Adrenal gland (tissue), 12 donors: ENCODE data around the gene TBC1D22A. TPM values are rescaled to one million over a fixed set of nuclear protein-coding genes. Genes with fewer than 3 reads are reported as not detected.

Experiments used
- DNase-seq, 7 donors: peaks; one replicate each; pipeline ENCODE4 v3.0.0-alpha.2; 2019 to 2020
- H3K27ac ChIP-seq, 5 donors: fragments of 200-600 bp; sonication (generic) in 4 of 5; 1 replicate in 3 of 5; 2 replicates in 2 of 5; pipeline versions ENCODE4 v1.5.1 to v1.8.0; 2016 to 2020; ENCODE audit warnings: mild to moderate bottlenecking in 1 of 5
- H3K27me3 ChIP-seq: fragments of 200-600 bp; 2 replicates; pipeline ENCODE4 v1.8.0; 2021
- H3K36me3 ChIP-seq, 2 donors: fragments of 200-600 bp; replicated peaks in 1 of 2; 1 replicate in 1 of 2; 2 replicates in 1 of 2; pipeline versions ENCODE4 v1.5.1 to v1.8.0; 2018 to 2022
- H3K4me1 ChIP-seq, 2 donors: fragments of 200-600 bp; replicated peaks in 1 of 2; 1 replicate in 1 of 2; 2 replicates in 1 of 2; pipeline versions ENCODE4 v1.5.1 to v1.8.0; 2018 to 2021
- H3K4me3 ChIP-seq, 4 donors: fragments of 200-600 bp; sonication (generic) in 3 of 4; one replicate each; pipeline ENCODE4 v1.5.1; 2016 to 2018
- H3K9me3 ChIP-seq, 3 donors: fragments of 200-600 bp; sonication (generic) in 1 of 3; replicated peaks in 1 of 3; 1 replicate in 2 of 3; 2 replicates in 1 of 3; pipeline versions ENCODE4 v1.5.1 to v1.8.0; 2016 to 2021
- CTCF ChIP-seq, 6 experiments: fragments of 450-650 bp in 4 of 6; fragments of 200-600 bp in 2 of 6; sonication (generic) in 1 of 6; IDR thresholded peaks; 1 replicate in 5 of 6; 2 replicates in 1 of 6; pipeline versions ENCODE4 v1.5.1 to v1.8.0; 2016 to 2021; ENCODE audit warnings: antibody characterized with exemption in 6 of 6, mild to moderate bottlenecking in 2 of 6, moderate library complexity in 1 of 6
- POLR2A ChIP-seq, 2 donors: fragments of 450-650 bp; IDR thresholded peaks; one replicate each; pipeline ENCODE4 v1.6.1; 2017; ENCODE audit warnings: antibody characterized with exemption in 2 of 2, mild to moderate bottlenecking in 2 of 2, moderate library complexity in 1 of 2
- WGBS, 4 donors: extraction: QIAGEN DNeasy Blood & Tissue Kit in 2 of 4; methylation state at CpG; one replicate each; pipeline versions ENCODE4 v1.1.5 to v1.1.7; 2013 to 2017; 5-methylcytosine and 5-hydroxymethylcytosine counted together
- intact Hi-C, 2 donors: fragments of 100-400 bp; cut with DNase I; formaldehyde crosslinking; loops; one replicate each; pipeline versions ENCODE4 v1.14.1 to v1.15.0; 2022 to 2023
- polyA plus RNA-seq, 3 donors: library from polyadenylated mRNA; stranded (reverse); fragments of 200-250 nt in 2 of 3; fragments of 350-450 nt in 1 of 3; fragmentation: Illumina TruSeq in 1 of 3; extraction: RNeasy Lipid Tissue Mini Kit (QIAGEN cat#74804) in 1 of 3; gene quantifications; one replicate each; pipeline ENCODE4 v1.2.3, GENCODE V29; 2013 to 2014
- total RNA-seq, 9 donors: library from RNA; depleted of rRNA in 4 of 9; stranded (reverse); fragments of >200 nt in 4 of 9; fragments of 120-200 nt in 1 of 9; fragmentation: NEBNext Ultra II Directional in 1 of 9; extraction: Animal tissue kit (Norgen Biotek cat#: 25700) in 1 of 9; gene quantifications; one replicate each; pipeline versions ENCODE4 v1.1.0 to v1.2.4, GENCODE V29; 2013 to 2023
- donor health status: healthy with polysubstance abuse.
- donor health status: Bipolar disorder and iron deficiency.
- donor health status: DM: yes; HTN: yes; CAD: no.
- donor health status: DM: no; HTN: no; CAD: no.
- donor health status: DM: no; HTN: no; CAD: no.
- donor health status: DM: yes; HTN: yes; CAD: no.

Gene TBC1D22A
- total and polyA plus RNA-seq, 12 donors: 11.5 to 44.2 (median 28.1) TPM

DNA sequence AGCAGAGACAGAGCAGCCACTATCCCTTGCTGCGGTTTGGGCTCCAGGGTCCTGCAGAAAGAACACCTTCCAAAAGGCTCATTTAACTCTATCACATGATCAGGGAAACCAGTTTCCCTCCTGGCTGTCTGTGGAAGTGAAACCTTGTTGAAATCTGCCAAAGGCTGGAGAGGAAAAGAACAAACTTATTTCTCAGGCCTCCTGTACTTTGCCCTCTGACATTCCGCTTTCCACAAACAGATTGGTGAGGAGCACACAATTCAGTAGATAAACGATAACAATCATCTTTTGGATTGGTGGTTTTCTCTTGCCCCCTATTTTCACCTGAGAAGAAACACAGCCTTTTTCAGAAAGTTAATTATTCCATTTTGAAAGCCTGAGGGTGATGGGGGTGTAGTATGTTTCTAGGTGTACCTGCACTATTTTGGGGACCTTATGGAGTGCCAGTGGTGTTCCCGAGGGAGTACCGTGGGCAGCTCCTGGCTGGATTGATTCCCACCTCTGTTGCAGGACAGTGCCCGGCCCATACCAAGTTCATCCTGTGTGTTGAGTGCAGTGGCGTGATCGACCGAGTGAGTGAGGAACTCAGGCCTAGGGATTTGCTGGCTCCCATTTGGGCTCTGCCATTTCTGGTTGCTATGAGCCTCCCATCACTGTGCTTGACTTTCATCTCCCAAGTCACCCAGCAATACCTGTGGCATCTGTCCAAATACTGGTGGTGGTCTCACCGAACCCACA, 102.0 kb downstream of the TBC1D22A start:
- 88 to 95% (median 92%) methylated on average over 7 to 10 of the region's 10 CpGs for WGBS, 4 donors
- H3K9me3 ChIP-seq: no peaks in the 10 kb centered on the region
- TF ChIP-seq POLR2A (IDR thresholded peaks at IDR 0.05) (no peak), CTCF (IDR thresholded peaks at IDR 0.05) (no peak)
- peak in 1 of 7 donors; percentile 27 for DNase-seq
- intact Hi-C loops: no loop called here
- no peaks in the 10 kb centered on the region for H3K27me3 ChIP-seq
- H3K4me3 ChIP-seq: no peak overlapping the region
- no peaks in the 10 kb centered on the region for H3K36me3 ChIP-seq
- no peaks in the 10 kb centered on the region for H3K4me1 ChIP-seq
- no peak overlapping the region for H3K27ac ChIP-seq

DNA sequence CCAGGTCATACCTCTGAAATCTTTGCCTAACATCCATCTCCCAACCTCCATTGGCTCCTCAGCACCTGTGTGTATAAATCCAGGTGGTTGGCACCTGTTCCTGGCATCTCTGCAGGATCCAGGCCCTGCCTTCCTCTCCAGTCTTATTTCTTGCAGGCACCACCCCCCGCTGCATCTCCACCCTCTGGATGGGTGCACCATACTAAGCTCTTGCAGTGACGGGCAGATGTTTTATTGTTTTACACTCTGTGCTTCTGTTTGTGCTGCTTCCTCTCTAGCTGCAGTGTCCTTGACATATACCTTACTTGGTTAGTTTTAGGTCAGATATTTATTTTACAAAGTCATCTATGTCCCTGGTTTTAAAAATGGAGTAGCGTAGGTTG, 102.6 kb downstream of the TBC1D22A start:
- Histone ChIP-seq H3K4me1 (no peaks in the 10 kb centered on the region), H3K9me3 (no peaks in the 10 kb centered on the region), H3K27me3 (no peaks in the 10 kb centered on the region), H3K36me3 (no peaks in the 10 kb centered on the region), H3K27ac (no peak overlapping the region), H3K4me3 (no peak overlapping the region)
- intact Hi-C loops: no loop called here
- DNase-seq: peak in 1 of 7 donors; percentile 41
- no peak for TF ChIP-seq CTCF (IDR thresholded peaks at IDR 0.05)
- no peak for TF ChIP-seq POLR2A (IDR thresholded peaks at IDR 0.05)
- WGBS, 4 donors: 93 to 100% (median 95%) methylated on average over 3 of the region's 3 CpGs

DNA sequence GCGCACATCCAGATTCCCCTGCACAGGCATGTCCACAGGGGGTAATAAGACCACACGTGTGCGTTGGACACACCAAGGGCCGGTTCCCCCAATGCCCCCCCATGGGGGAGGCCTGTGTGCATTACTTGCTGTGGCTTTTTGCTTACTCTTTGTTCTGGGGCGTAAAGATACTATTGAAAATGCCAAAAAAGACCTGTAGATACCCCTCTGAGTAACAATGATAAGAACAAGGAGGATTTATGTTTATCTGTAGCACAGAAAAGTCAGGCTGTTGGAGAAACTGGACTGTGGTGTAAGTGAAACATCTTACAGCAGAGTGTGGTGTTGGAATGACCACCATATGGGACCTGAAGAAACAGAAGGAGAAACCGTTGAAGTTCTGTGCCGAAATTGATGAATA, 103.2 kb downstream of the TBC1D22A start:
- DNase-seq: peak in 1 of 7 donors; percentile 18
- H3K27ac ChIP-seq: no peak overlapping the region
- no peaks in the 10 kb centered on the region for H3K36me3 ChIP-seq
- intact Hi-C loops: no loop called here
- WGBS, 4 donors: 95 to 98% (median 96%) methylated on average over 7 of the region's 7 CpGs
- TF ChIP-seq POLR2A (IDR thresholded peaks at IDR 0.05): no peak
- no peak for TF ChIP-seq CTCF (IDR thresholded peaks at IDR 0.05)
- H3K27me3 ChIP-seq: no peaks in the 10 kb centered on the region
- no peaks in the 10 kb centered on the region for H3K4me1 ChIP-seq
- peaks cover 0 to 1% (median 0%) of the 10 kb centered on the region in 3 donors for H3K9me3 ChIP-seq
- no peak overlapping the region for H3K4me3 ChIP-seq

DNA sequence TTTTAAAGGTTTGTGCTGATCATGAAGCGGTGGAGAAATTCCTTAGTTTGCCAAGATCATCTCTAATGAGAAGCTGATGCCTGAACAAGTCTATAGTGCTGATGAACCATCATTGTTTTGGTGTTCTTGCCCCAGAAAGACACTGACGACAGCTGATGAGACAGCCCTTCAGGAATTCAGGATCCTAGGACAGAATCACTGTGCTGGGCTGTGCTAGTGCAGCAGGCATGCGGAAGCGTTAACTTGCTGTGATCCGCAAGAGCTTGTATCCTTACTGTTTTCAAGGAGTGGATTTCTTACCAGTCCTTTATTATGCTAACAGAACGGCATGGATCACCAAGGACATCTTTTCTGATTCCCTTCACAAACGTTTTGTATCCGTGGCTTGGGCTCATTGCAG, 104.1 kb downstream of the TBC1D22A start:
- Histone ChIP-seq H3K27me3 (no peaks in the 10 kb centered on the region), H3K4me1 (no peaks in the 10 kb centered on the region), H3K36me3 (no peaks in the 10 kb centered on the region), H3K9me3 (peaks cover 0 to 10% (median 0%) of the 10 kb centered on the region in 3 donors), H3K4me3 (no peak overlapping the region), H3K27ac (no peak overlapping the region)
- DNase-seq: peak in 1 of 7 donors; percentile 21
- 86 to 91% (median 88%) methylated on average over 8 of the region's 8 CpGs for WGBS, 4 donors
- intact Hi-C loops: no loop called here
- TF ChIP-seq POLR2A (IDR thresholded peaks at IDR 0.05) (no peak), CTCF (IDR thresholded peaks at IDR 0.05) (no peak)
